Ramos (cell line): ENCODE results near the gene FAM161A.
"Not testable (repeated sequence)": the region's sequence is repeated elsewhere in the genome, so short reads cannot be mapped to it uniquely, and the experiment has no call there.

ENCODE experiments used
- in situ Hi-C: fragments of 300-500 bp; cut with MboI; formaldehyde crosslinking; loops from one replicate; pipeline ENCODE4 v1.14.3; 2022; ENCODE audit warnings: low sequenced_read_pairs; ENCODE audit not compliant: unreplicated experiment

FAM161A gene

GRCh38 chr2:61845320-61845719 is 8.5 kb downstream of the FAM161A start:
- in situ Hi-C loops: no loop called here

- in situ Hi-C loops: no loop called here
Observed at GRCh38 chr2:61841286-61841685, 12.6 kb downstream of the FAM161A start.

GRCh38 chr2:61834893-61835292 is 19.0 kb downstream of the FAM161A start:
- in situ Hi-C loops: no loop called here

- in situ Hi-C loops: no loop called here
Observed at GRCh38 chr2:61833971-61834370, 19.9 kb downstream of the FAM161A start.

GRCh38 chr2:61832183-61832841 is 21.5 kb downstream of the FAM161A start:
- in situ Hi-C loops: no loop called here

- in situ Hi-C loops: no loop called here
Observed at GRCh38 chr2:61822255-61822654, 31.6 kb downstream of the FAM161A start.

- in situ Hi-C loops: no loop called here
Observed at GRCh38 chr2:61816480-61817355, 37.1 kb downstream of the FAM161A start.

- in situ Hi-C loops: no loop called here
Observed at GRCh38 chr2:61814539-61815160, 39.2 kb downstream of the FAM161A start.

- in situ Hi-C loops: not testable (repeated sequence)
Observed at GRCh38 chr2:61813314-61813713, 40.5 kb downstream of the FAM161A start.

GRCh38 chr2:61811821-61812220 is 42.0 kb downstream of the FAM161A start:
- in situ Hi-C loops: no loop called here

GRCh38 chr2:61810203-61810602 is 43.7 kb downstream of the FAM161A start:
- in situ Hi-C loops: not testable (repeated sequence)

GRCh38 chr2:61808693-61809092 is 45.2 kb downstream of the FAM161A start:
- in situ Hi-C loops: not testable (repeated sequence)

GRCh38 chr2:61807036-61807757 is 46.7 kb downstream of the FAM161A start:
- in situ Hi-C loops: no loop called here

- in situ Hi-C loops: no loop called here
Observed at GRCh38 chr2:61802548-61802947, 51.3 kb downstream of the FAM161A start.

GRCh38 chr2:61799099-61799498 is 54.8 kb downstream of the FAM161A start:
- in situ Hi-C loops: no loop called here

- in situ Hi-C loops: not testable (repeated sequence)
Observed at GRCh38 chr2:61797446-61797845, 56.4 kb downstream of the FAM161A start.

- in situ Hi-C loops: no loop called here
Observed at GRCh38 chr2:61795408-61795807, 58.5 kb downstream of the FAM161A start.

- in situ Hi-C loops: no loop called here
Observed at GRCh38 chr2:61793389-61793836, 60.4 kb downstream of the FAM161A start.

GRCh38 chr2:61792355-61792890 is 61.4 kb downstream of the FAM161A start:
- in situ Hi-C loops: no loop called here
